ENCODE results near the gene TLCD3A. TPM values are rescaled to one million over a fixed set of nuclear protein-coding genes. Genes with fewer than 3 reads are reported as not detected.
"Not testable (repeated sequence)": the region's sequence is repeated elsewhere in the genome, so short reads cannot be mapped to it uniquely, and the experiment has no call there.

The TLCD3A gene
- total and polyA plus RNA-seq, 3 experiments from 2014 or later, result 5.2 to 12.1 (median 7.9) TPM

GRCh38 chr17:745406-745805 lies 13.0 kb downstream of the TLCD3A start:
- Mint-ChIP-seq H3K9me3 (no peaks in the 10 kb centered on the region), H3K4me3 (no peak overlapping the region), H3K27me3 (no peaks in the 10 kb centered on the region), H3K27ac (no peak overlapping the region), H3K4me1 (peaks cover 21 to 23% (median 21%) of the 10 kb centered on the region in 3 donors), H3K36me3 (peaks cover 0 to 77% (median 2%) of the 10 kb centered on the region in 3 donors)
- peaks cover 5% of the 10 kb centered on the region for H3K4me1 ChIP-seq (ENCODE audit: insufficient read depth, low read length)
- no peaks in the 10 kb centered on the region for H3K27me3 ChIP-seq (ENCODE audit: insufficient read depth, low read length, poor library complexity, severe bottlenecking)
- H3K4me3 ChIP-seq (ENCODE audit: low read length), result no peak overlapping the region
- no peaks in the 10 kb centered on the region for H3K9me3 ChIP-seq (ENCODE audit: low read length)
- ChIA-PET POLR2A (no interaction called here), CTCF (no interaction called here)
- peaks cover 30% of the 10 kb centered on the region for H3K36me3 ChIP-seq (ENCODE audit: insufficient read depth, low read length)
- DNase-seq, result no peak
- H3K27ac ChIP-seq (ENCODE audit: low read depth, low read length), result no peak overlapping the region

GRCh38 chr17:746181-746580 lies 13.8 kb downstream of the TLCD3A start:
- CTCF ChIA-PET, result no interaction called here
- Histone ChIP-seq H3K4me3 (ENCODE audit: low read length) (no peak overlapping the region), H3K4me1 (ENCODE audit: insufficient read depth, low read length) (peaks cover 13% of the 10 kb centered on the region), H3K27me3 (ENCODE audit: insufficient read depth, low read length, poor library complexity, severe bottlenecking) (no peaks in the 10 kb centered on the region), H3K27ac (ENCODE audit: low read depth, low read length) (no peak overlapping the region), H3K9me3 (ENCODE audit: low read length) (no peaks in the 10 kb centered on the region), H3K36me3 (ENCODE audit: insufficient read depth, low read length) (peaks cover 30% of the 10 kb centered on the region)
- POLR2A ChIA-PET, result no interaction called here
- no peak overlapping the region for H3K27ac Mint-ChIP-seq
- H3K9me3 Mint-ChIP-seq, result no peaks in the 10 kb centered on the region
- no peak for DNase-seq
- H3K36me3 Mint-ChIP-seq, result peaks cover 0 to 70% (median 2%) of the 10 kb centered on the region in 3 donors
- peaks cover 27 to 30% (median 29%) of the 10 kb centered on the region in 3 donors for H3K4me1 Mint-ChIP-seq
- H3K4me3 Mint-ChIP-seq, result no peak overlapping the region
- no peaks in the 10 kb centered on the region for H3K27me3 Mint-ChIP-seq

DNA sequence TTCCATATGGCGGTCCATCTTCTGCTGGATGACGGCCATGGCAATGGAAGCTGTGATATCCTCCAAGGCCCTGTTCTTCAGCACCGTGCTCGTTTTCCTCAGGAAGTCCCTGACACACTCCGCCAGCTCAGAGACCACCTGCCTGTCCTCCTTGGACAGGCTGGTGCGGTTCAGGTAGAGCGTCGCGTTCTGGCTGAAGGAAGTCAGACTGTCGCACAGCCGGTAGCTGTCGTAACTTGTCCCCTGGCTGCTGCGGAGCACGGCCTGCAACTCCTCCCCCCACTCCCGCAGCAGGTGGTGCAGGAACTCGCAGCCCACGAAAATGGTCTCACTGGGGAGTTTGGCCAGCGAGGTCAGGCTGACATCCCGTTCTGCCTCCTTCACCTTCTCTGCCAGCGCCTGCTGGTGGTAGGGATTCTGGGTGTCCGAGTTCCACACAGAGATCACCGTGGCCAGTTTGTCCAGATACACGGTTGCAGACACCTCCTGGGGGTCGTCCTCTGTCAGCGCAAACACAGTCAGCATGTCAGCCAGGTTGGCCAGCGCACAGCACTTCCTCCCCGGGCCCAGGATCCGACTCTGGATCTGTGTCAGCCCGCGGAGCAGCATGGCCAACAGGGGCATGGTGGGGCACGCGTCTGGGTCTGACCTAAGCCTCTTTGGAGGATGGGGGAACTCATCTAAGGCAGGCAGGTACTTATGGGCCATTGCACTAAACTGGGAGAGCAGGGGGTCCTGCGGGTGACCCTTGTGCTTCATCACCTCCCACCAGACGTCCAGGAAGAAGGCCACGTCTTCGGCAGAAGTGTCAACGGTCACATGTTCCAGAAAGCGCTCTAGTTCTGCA lies 14.6 kb downstream of the TLCD3A start:
- H3K36me3 ChIP-seq (ENCODE audit: insufficient read depth, low read length), result peaks cover 30% of the 10 kb centered on the region
- ChIA-PET CTCF (no interaction called here), POLR2A (no interaction called here)
- no peak overlapping the region for H3K4me3 ChIP-seq (ENCODE audit: low read length)
- no peak for DNase-seq
- H3K4me1 ChIP-seq (ENCODE audit: insufficient read depth, low read length), result peaks cover 18% of the 10 kb centered on the region
- Mint-ChIP-seq H3K4me3 (no peak overlapping the region), H3K27me3 (no peaks in the 10 kb centered on the region), H3K4me1 (peaks cover 32 to 35% (median 33%) of the 10 kb centered on the region in 3 donors), H3K36me3 (peaks cover 0 to 67% (median 2%) of the 10 kb centered on the region in 3 donors), H3K9me3 (no peaks in the 10 kb centered on the region), H3K27ac (no peak overlapping the region)
- no peaks in the 10 kb centered on the region for H3K27me3 ChIP-seq (ENCODE audit: insufficient read depth, low read length, poor library complexity, severe bottlenecking)
- no peaks in the 10 kb centered on the region for H3K9me3 ChIP-seq (ENCODE audit: low read length)
- H3K27ac ChIP-seq (ENCODE audit: low read depth, low read length), result no peak overlapping the region

GRCh38 chr17:748604-749003 lies 16.2 kb downstream of the TLCD3A start:
- Mint-ChIP-seq H3K27ac (peak overlapping the region in 2 of 8 donors; percentile 33 to 72), H3K4me1 (peaks cover 36 to 48% (median 40%) of the 10 kb centered on the region in 3 donors), H3K36me3 (peaks cover 0 to 58% (median 2%) of the 10 kb centered on the region in 3 donors), H3K4me3 (peak overlapping the region in 2 of 7 donors; percentile 39 to 84)
- Histone ChIP-seq H3K4me1 (ENCODE audit: insufficient read depth, low read length) (peaks cover 23% of the 10 kb centered on the region), H3K36me3 (ENCODE audit: insufficient read depth, low read length) (peaks cover 30% of the 10 kb centered on the region)
- H3K27me3 ChIP-seq (ENCODE audit: insufficient read depth, low read length, poor library complexity, severe bottlenecking); H3K27ac ChIP-seq (ENCODE audit: low read depth, low read length); POLR2A ChIA-PET; CTCF ChIA-PET; H3K27me3 Mint-ChIP-seq; H3K9me3 Mint-ChIP-seq; DNase-seq; H3K9me3 ChIP-seq (ENCODE audit: low read length); H3K4me3 ChIP-seq (ENCODE audit: low read length): not testable (repeated sequence)

- peaks cover 0 to 51% (median 2%) of the 10 kb centered on the region in 3 donors for H3K36me3 Mint-ChIP-seq
- H3K27me3 ChIP-seq (ENCODE audit: insufficient read depth, low read length, poor library complexity, severe bottlenecking); H3K27me3 Mint-ChIP-seq; DNase-seq; H3K4me3 ChIP-seq (ENCODE audit: low read length); H3K9me3 Mint-ChIP-seq; H3K27ac ChIP-seq (ENCODE audit: low read depth, low read length); H3K9me3 ChIP-seq (ENCODE audit: low read length); POLR2A ChIA-PET: not testable (repeated sequence)
- peaks cover 23% of the 10 kb centered on the region for H3K36me3 ChIP-seq (ENCODE audit: insufficient read depth, low read length)
- peak overlapping the region in 6 of 7 donors; percentile 9 to 79 (median 46) for H3K4me3 Mint-ChIP-seq
- H3K4me1 Mint-ChIP-seq, result peaks cover 36 to 48% (median 40%) of the 10 kb centered on the region in 3 donors
- peak overlapping the region in 2 of 8 donors; percentile 43 to 55 for H3K27ac Mint-ChIP-seq
- peaks cover 23% of the 10 kb centered on the region for H3K4me1 ChIP-seq (ENCODE audit: insufficient read depth, low read length)
- CTCF ChIA-PET, result interaction anchor here (2.2 kb wide), 1 partner anchor 337 kb away, joined by 6 read pairs; no protein-coding TSS in a partner anchor
Observed at GRCh38 chr17:749359-749758, 17.0 kb downstream of the TLCD3A start.

DNA sequence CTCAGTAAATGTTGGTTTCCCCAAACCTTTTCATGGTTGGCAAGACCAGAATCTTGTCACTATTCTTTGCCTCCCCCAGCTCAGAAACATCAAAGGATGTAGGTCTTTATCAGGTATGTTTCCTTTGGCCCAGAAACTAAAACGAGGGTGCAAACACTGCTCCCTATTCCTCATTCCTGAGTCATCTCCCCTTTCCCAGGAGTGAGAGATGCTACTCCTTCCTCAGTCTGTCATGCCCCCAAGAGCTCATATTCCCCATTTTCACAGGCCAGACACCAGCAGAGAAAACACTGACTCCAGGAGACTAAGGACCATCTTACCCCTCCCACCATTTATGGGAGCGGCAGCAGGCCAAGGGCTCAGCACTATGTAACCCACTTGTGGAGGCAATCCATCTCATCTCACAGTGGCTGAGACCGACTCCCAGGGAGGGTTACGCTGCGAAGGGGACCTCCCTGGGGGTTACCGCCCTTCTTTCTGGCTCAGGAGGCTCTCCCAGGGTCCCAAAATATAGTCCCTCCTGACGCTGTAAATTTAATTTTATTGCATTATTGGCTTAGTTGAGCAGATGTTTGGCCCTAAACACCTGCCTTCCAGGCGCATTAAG lies 18.1 kb downstream of the TLCD3A start:
- H3K4me1 ChIP-seq (ENCODE audit: insufficient read depth, low read length), result peaks cover 23% of the 10 kb centered on the region
- peak overlapping the region; percentile 86 for H3K4me3 ChIP-seq (ENCODE audit: low read length)
- H3K27ac ChIP-seq (ENCODE audit: low read depth, low read length), result no peak overlapping the region
- H3K9me3 ChIP-seq (ENCODE audit: low read length), result no peaks in the 10 kb centered on the region
- Mint-ChIP-seq H3K4me1 (peaks cover 35 to 48% (median 40%) of the 10 kb centered on the region in 3 donors), H3K27me3 (no peaks in the 10 kb centered on the region), H3K27ac (peak overlapping the region in 5 of 8 donors; percentile 13 to 95 (median 74)), H3K9me3 (no peaks in the 10 kb centered on the region), H3K4me3 (peak overlapping the region; percentile 90 to 95 (median 94)), H3K36me3 (peaks cover 0 to 39% (median 0%) of the 10 kb centered on the region in 3 donors)
- H3K27me3 ChIP-seq (ENCODE audit: insufficient read depth, low read length, poor library complexity, severe bottlenecking), result no peaks in the 10 kb centered on the region
- CTCF ChIA-PET, result interaction anchor here (0.7 to 2.2 kb wide), 4 partner anchors 30 to 339 kb away, joined by 3 to 6 read pairs (median 4); partner anchors contain the start of genes GLOD4 and MRM3
- peaks cover 14% of the 10 kb centered on the region for H3K36me3 ChIP-seq (ENCODE audit: insufficient read depth, low read length)
- no peak for DNase-seq
- POLR2A ChIA-PET, result interaction anchor here (0.6 to 1.2 kb wide), 3 partner anchors 17 to 1761 kb away, joined by 3 to 4 read pairs (median 3); partner anchors contain the start of gene VPS53

DNA sequence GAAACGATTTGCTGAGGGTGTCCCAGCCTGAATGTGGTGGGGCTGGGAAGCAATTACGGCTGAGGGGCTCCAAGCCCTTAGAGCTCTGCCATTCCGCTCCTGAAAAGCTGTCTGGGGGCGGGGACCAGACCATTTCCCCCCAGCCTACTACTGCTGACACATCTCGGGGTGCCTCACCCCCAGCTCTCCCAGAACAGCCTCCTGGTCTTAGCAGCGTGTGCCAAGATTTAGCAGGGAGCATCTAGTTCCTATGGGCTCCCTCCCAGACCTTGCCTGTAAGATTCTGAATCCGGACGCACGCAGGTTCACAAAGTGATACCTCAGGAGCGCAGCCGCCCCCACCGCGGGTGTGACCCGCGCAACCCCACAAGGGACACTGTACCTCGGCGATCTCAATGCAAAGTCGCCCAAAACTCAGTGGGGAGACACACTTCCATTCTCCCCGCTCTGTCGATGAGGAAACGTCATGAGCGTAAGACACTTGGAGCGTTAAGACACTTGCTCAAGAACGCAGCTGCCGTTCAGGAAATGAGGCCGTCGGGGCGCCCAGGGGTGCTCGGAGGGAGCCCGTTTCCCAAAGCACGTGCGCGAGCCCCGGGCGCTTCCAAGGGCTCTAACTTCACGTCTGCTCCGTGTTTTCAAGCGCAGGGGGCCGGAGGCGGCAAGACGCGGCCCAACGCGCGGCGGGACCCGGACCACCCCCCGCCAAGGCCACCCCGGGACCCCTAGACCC lies 19.0 kb downstream of the TLCD3A start:
- peaks cover 0 to 30% (median 1%) of the 10 kb centered on the region in 3 donors for H3K36me3 Mint-ChIP-seq
- H3K9me3 Mint-ChIP-seq, result no peaks in the 10 kb centered on the region
- H3K27ac ChIP-seq (ENCODE audit: low read depth, low read length), result peak overlapping the region; percentile 72
- no peaks in the 10 kb centered on the region for H3K9me3 ChIP-seq (ENCODE audit: low read length)
- H3K36me3 ChIP-seq (ENCODE audit: insufficient read depth, low read length), result peaks cover 6% of the 10 kb centered on the region
- CTCF ChIA-PET, result interaction anchor here (0.9 to 2.2 kb wide), 3 partner anchors 31 to 339 kb away, joined by 3 to 6 read pairs (median 4); partner anchors contain the start of genes GLOD4 and MRM3
- peak overlapping the region; percentile 86 for H3K4me3 ChIP-seq (ENCODE audit: low read length)
- POLR2A ChIA-PET, result interaction anchor here (0.8 to 1.2 kb wide), 2 partner anchors 18 to 37 kb away, joined by 3 to 4 read pairs; partner anchors contain the start of gene VPS53
- H3K4me3 Mint-ChIP-seq, result peak overlapping the region; percentile 90 to 95 (median 94)
- peak overlapping the region; percentile 74 to 98 (median 93) for H3K27ac Mint-ChIP-seq
- peak in 3 of 5 donors; percentile 33 to 67 (median 40) for DNase-seq
- no peaks in the 10 kb centered on the region for H3K27me3 ChIP-seq (ENCODE audit: insufficient read depth, low read length, poor library complexity, severe bottlenecking)
- peaks cover 23% of the 10 kb centered on the region for H3K4me1 ChIP-seq (ENCODE audit: insufficient read depth, low read length)
- no peaks in the 10 kb centered on the region for H3K27me3 Mint-ChIP-seq
- peaks cover 35 to 48% (median 40%) of the 10 kb centered on the region in 3 donors for H3K4me1 Mint-ChIP-seq
